Brain microvascular endothelial cell (primary cell): ENCODE results near the gene ZC3H6.

Experiments
- DNase-seq: peaks from one replicate; pipeline ENCODE4 v3.0.0-alpha.2; 2020
- H3K27ac ChIP-seq: fragments of 250-450 bp; sonication (Bioruptor Pico); 2 replicates; pipeline ENCODE4 v1.5.1; 2020; ENCODE audit warnings: mild to moderate bottlenecking, moderate library complexity
- H3K27me3 ChIP-seq: fragments of 250-450 bp; sonication (Bioruptor Pico); replicated peaks from 2 replicates; pipeline ENCODE4 v1.5.1; 2020; ENCODE audit warnings: mild to moderate bottlenecking
- H3K36me3 ChIP-seq: fragments of 250-450 bp; sonication (Bioruptor Pico); replicated peaks from 2 replicates; pipeline ENCODE4 v1.5.1; 2020; ENCODE audit warnings: mild to moderate bottlenecking
- H3K4me3 ChIP-seq: 2 replicates; pipeline ENCODE4 v1.5.1; 2011; ENCODE audit warnings: low read depth, mild to moderate bottlenecking, control low read depth, low read length, moderate library complexity
- in situ Hi-C: cut with HindIII; loops from 2 replicates; pipeline ENCODE4 v1.10.0; 2017; ENCODE audit warnings: low sequenced_read_pairs, low pct_ligation_motif_present
- TF ChIP-seq, protein P1 (sequence below): IDR thresholded peaks from 2 replicates; pipeline ENCODE4 v1.5.1; 2011; ENCODE audit warnings: low read depth, mild to moderate bottlenecking, moderate library complexity, low read length, control low read depth, inconsistent platforms; ENCODE audit errors: missing control alignments

ZC3H6 gene

GRCh38 chr2:112255875-112256274 lies 19.5 kb upstream of the ZC3H6 start:
- in situ Hi-C loops: no loop called here
- H3K4me3 ChIP-seq: no peak overlapping the region
- DNase-seq: no peak
- TF ChIP-seq, protein P1, sequence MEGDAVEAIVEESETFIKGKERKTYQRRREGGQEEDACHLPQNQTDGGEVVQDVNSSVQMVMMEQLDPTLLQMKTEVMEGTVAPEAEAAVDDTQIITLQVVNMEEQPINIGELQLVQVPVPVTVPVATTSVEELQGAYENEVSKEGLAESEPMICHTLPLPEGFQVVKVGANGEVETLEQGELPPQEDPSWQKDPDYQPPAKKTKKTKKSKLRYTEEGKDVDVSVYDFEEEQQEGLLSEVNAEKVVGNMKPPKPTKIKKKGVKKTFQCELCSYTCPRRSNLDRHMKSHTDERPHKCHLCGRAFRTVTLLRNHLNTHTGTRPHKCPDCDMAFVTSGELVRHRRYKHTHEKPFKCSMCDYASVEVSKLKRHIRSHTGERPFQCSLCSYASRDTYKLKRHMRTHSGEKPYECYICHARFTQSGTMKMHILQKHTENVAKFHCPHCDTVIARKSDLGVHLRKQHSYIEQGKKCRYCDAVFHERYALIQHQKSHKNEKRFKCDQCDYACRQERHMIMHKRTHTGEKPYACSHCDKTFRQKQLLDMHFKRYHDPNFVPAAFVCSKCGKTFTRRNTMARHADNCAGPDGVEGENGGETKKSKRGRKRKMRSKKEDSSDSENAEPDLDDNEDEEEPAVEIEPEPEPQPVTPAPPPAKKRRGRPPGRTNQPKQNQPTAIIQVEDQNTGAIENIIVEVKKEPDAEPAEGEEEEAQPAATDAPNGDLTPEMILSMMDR: no peak
- H3K27ac ChIP-seq: no peak overlapping the region
- no peaks in the 10 kb centered on the region for H3K36me3 ChIP-seq
- H3K27me3 ChIP-seq: no peaks in the 10 kb centered on the region

DNA sequence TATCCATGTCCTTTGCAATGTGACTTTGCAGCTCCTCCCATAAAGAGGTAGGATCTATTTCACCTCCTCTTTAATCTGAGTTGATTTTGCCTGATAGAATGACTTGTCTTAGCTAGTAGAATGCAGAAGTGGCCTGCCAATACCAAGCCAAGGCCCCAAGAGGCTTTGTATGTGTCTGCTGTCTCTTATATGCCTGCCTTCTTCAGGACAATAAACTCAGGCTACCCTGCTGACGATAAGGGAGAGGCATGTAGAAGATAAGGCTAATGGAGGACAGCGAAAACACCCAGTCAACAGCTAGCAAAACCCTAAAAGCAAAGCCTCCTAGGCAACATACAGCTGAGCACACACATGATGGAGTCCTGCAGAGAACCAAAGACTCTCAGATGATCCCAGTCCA lies 18.7 kb upstream of the ZC3H6 start:
- no peaks in the 10 kb centered on the region for H3K36me3 ChIP-seq
- H3K27ac ChIP-seq: no peak overlapping the region
- no peak for DNase-seq
- no peaks in the 10 kb centered on the region for H3K27me3 ChIP-seq
- TF ChIP-seq, protein P1: no peak
- H3K4me3 ChIP-seq: no peak overlapping the region
- in situ Hi-C loops: no loop called here

DNA sequence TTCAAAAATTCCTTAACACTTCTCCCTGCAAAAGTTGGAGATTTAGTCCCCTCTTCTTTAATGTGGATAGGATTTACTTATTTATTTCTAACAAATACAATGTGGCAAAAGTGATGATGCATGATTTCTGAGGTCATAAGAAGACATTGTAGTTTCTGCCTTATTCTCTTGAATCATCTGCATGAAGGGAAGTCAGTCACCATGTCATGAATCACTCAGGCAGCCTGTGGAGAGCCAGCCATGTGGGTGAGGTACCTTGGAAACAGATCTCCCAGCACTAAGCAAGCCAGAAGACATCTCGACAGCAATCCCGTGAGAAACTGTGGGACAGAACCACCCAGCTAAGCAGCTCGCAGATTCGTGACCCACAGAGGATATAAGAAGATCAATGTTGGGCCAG lies 17.8 kb upstream of the ZC3H6 start:
- Histone ChIP-seq H3K27ac (no peak overlapping the region), H3K4me3 (no peak overlapping the region)

GRCh38 chr2:112259509-112260294 lies 15.7 kb upstream of the ZC3H6 start:
- no peaks in the 10 kb centered on the region for H3K27me3 ChIP-seq
- H3K36me3 ChIP-seq: no peaks in the 10 kb centered on the region
- TF ChIP-seq, protein P1: peak; percentile 100
- no peak overlapping the region for H3K4me3 ChIP-seq
- in situ Hi-C loops: no loop called here
- no peak overlapping the region for H3K27ac ChIP-seq
- DNase-seq: peak; percentile 70

More for the DNA sequence above, 17.8 kb upstream of the ZC3H6 start:
- DNase-seq: peak; percentile 53
- in situ Hi-C loops: no loop called here
- Histone ChIP-seq H3K27me3 (no peaks in the 10 kb centered on the region), H3K36me3 (no peaks in the 10 kb centered on the region)
- TF ChIP-seq, protein P1: no peak

- DNase-seq: no peak
- TF ChIP-seq, protein P1: no peak
- Histone ChIP-seq H3K27ac (no peak overlapping the region), H3K27me3 (no peaks in the 10 kb centered on the region), H3K4me3 (no peak overlapping the region), H3K36me3 (no peaks in the 10 kb centered on the region)
- in situ Hi-C loops: no loop called here
Measured at GRCh38 chr2:112260295-112260625, 15.1 kb upstream of the ZC3H6 start.

- Histone ChIP-seq H3K27me3 (no peaks in the 10 kb centered on the region), H3K4me3 (no peak overlapping the region), H3K27ac (no peak overlapping the region), H3K36me3 (no peaks in the 10 kb centered on the region)
- TF ChIP-seq, protein P1: no peak
- DNase-seq: no peak
- in situ Hi-C loops: no loop called here
Measured at GRCh38 chr2:112262876-112263275, 12.5 kb upstream of the ZC3H6 start.
